ENCODE data around the gene APBB2. TPM values are rescaled to one million over a fixed set of nuclear protein-coding genes. Genes with fewer than 3 reads are reported as not detected.
A peak's percentile ranks its signal among the peaks of the same experiment; 100 is the strongest.
"Not testable (repeated sequence)": the region's sequence is repeated elsewhere in the genome, so short reads cannot be mapped to it uniquely, and the experiment has no call there.

The APBB2 gene
- total RNA-seq, 1 donor = 92.3 TPM

DNA sequence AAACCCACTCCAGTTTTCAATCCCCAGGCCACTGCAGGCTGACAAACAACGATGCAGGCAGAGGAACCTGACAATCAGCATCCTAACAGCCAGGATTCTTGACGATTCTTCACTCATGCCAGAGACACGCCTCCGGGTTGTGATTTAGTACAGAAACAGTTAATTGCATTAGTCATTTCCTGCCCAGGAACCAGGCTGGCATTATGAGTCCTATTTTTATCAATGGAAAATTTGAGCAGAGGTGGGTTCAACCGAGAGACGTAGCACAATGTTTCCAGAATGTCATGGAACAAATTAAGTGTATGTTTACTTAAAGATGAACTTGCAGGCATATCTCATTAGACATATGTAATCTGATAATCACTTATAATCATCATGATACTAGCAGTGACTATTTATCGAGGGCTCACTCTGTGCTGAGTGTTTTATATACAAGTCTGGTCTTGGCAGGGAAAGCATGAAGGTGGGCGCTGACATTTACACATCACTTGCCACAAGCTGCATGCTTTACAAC lies 304.9 kb downstream of the APBB2 start:
- peaks cover 29% of the 10 kb centered on the region for H3K4me1 ChIP-seq (ENCODE audit: insufficient read depth, low read length)
- H3K27me3 ChIP-seq (ENCODE audit: insufficient read depth, low read length) = no peaks in the 10 kb centered on the region
- H3K4me2 ChIP-seq (ENCODE audit: insufficient read depth, low read length) = peak overlapping the region; percentile 68
- no peak overlapping the region for H3K4me3 ChIP-seq (ENCODE audit: insufficient read depth, low read length)
- no peaks in the 10 kb centered on the region for H3K9me3 ChIP-seq (ENCODE audit: low read depth, low read length)
- H2AFZ ChIP-seq (ENCODE audit: low read length) = no peak overlapping the region
- H3K79me2 ChIP-seq (ENCODE audit: insufficient read depth, low read length) = no peaks in the 10 kb centered on the region
- H3K36me3 ChIP-seq (ENCODE audit: insufficient read depth, low read length) = peaks cover 6% of the 10 kb centered on the region
- peak; percentile 92 for DNase-seq (ENCODE audit: insufficient read length, low spot score, missing footprints)
- H4K20me1 ChIP-seq (ENCODE audit: insufficient read depth, low read length) = no peaks in the 10 kb centered on the region
- TF ChIP-seq, protein P1, sequence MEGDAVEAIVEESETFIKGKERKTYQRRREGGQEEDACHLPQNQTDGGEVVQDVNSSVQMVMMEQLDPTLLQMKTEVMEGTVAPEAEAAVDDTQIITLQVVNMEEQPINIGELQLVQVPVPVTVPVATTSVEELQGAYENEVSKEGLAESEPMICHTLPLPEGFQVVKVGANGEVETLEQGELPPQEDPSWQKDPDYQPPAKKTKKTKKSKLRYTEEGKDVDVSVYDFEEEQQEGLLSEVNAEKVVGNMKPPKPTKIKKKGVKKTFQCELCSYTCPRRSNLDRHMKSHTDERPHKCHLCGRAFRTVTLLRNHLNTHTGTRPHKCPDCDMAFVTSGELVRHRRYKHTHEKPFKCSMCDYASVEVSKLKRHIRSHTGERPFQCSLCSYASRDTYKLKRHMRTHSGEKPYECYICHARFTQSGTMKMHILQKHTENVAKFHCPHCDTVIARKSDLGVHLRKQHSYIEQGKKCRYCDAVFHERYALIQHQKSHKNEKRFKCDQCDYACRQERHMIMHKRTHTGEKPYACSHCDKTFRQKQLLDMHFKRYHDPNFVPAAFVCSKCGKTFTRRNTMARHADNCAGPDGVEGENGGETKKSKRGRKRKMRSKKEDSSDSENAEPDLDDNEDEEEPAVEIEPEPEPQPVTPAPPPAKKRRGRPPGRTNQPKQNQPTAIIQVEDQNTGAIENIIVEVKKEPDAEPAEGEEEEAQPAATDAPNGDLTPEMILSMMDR (IDR thresholded peaks at IDR 0.05; ENCODE audit: extremely low read depth, low read depth, low read length) = no peak
- peak overlapping the region; percentile 79 for H3K27ac ChIP-seq (ENCODE audit: low read depth, low read length)

GRCh38 chr4:40908702-40909362 lies 305.5 kb downstream of the APBB2 start:
- TF ChIP-seq, protein P1 (IDR thresholded peaks at IDR 0.05; ENCODE audit: extremely low read depth, low read depth, low read length) = peak; percentile 95
- Histone ChIP-seq H2AFZ (ENCODE audit: low read length) (no peak overlapping the region), H3K27ac (ENCODE audit: low read depth, low read length) (peak overlapping the region; percentile 79), H3K9me3 (ENCODE audit: low read depth, low read length) (no peaks in the 10 kb centered on the region), H4K20me1 (ENCODE audit: insufficient read depth, low read length) (no peaks in the 10 kb centered on the region), H3K27me3 (ENCODE audit: insufficient read depth, low read length) (no peaks in the 10 kb centered on the region), H3K4me2 (ENCODE audit: insufficient read depth, low read length) (peak overlapping the region; percentile 68), H3K36me3 (ENCODE audit: insufficient read depth, low read length) (peaks cover 6% of the 10 kb centered on the region), H3K79me2 (ENCODE audit: insufficient read depth, low read length) (no peaks in the 10 kb centered on the region), H3K4me1 (ENCODE audit: insufficient read depth, low read length) (peaks cover 29% of the 10 kb centered on the region), H3K4me3 (ENCODE audit: insufficient read depth, low read length) (no peak overlapping the region)
- peak; percentile 89 for DNase-seq (ENCODE audit: insufficient read length, low spot score, missing footprints)

DNA sequence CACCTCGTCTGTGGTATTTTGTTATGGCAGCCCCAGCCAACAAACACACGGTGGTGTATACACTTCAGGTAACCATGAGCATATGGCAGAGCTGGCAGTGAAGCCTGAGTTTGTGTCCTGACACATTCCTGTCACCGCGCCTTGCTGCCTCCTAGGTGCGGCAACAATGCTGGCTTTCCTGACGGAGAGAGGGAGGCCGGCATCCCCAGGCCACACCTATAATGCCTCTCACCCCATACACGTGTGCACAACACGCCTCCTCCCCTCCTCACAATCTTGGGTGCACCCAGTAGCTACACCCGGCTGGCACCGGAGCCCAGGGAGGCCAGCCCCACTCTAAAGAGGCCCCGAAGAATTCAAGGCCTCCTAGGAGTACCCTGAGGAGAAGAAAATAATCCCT lies 306.0 kb downstream of the APBB2 start:
- no peak for DNase-seq (ENCODE audit: insufficient read length, low spot score, missing footprints)
- Histone ChIP-seq H2AFZ (ENCODE audit: low read length) (no peak overlapping the region), H3K27ac (ENCODE audit: low read depth, low read length) (peak overlapping the region; percentile 79), H3K4me2 (ENCODE audit: insufficient read depth, low read length) (no peak overlapping the region), H4K20me1 (ENCODE audit: insufficient read depth, low read length) (no peaks in the 10 kb centered on the region), H3K36me3 (ENCODE audit: insufficient read depth, low read length) (peaks cover 6% of the 10 kb centered on the region), H3K4me3 (ENCODE audit: insufficient read depth, low read length) (no peak overlapping the region), H3K27me3 (ENCODE audit: insufficient read depth, low read length) (no peaks in the 10 kb centered on the region), H3K79me2 (ENCODE audit: insufficient read depth, low read length) (no peaks in the 10 kb centered on the region), H3K4me1 (ENCODE audit: insufficient read depth, low read length) (peaks cover 29% of the 10 kb centered on the region), H3K9me3 (ENCODE audit: low read depth, low read length) (no peaks in the 10 kb centered on the region)
- TF ChIP-seq, protein P1 (IDR thresholded peaks at IDR 0.05; ENCODE audit: extremely low read depth, low read depth, low read length) = no peak

- no peaks in the 10 kb centered on the region for H3K79me2 ChIP-seq (ENCODE audit: insufficient read depth, low read length)
- no peak overlapping the region for H3K4me3 ChIP-seq (ENCODE audit: insufficient read depth, low read length)
- H3K9me3 ChIP-seq (ENCODE audit: low read depth, low read length) = no peaks in the 10 kb centered on the region
- H3K36me3 ChIP-seq (ENCODE audit: insufficient read depth, low read length) = peaks cover 6% of the 10 kb centered on the region
- no peaks in the 10 kb centered on the region for H3K27me3 ChIP-seq (ENCODE audit: insufficient read depth, low read length)
- DNase-seq (ENCODE audit: insufficient read length, low spot score, missing footprints) = no peak
- H2AFZ ChIP-seq (ENCODE audit: low read length) = no peak overlapping the region
- peaks cover 16% of the 10 kb centered on the region for H3K4me1 ChIP-seq (ENCODE audit: insufficient read depth, low read length)
- no peak overlapping the region for H3K27ac ChIP-seq (ENCODE audit: low read depth, low read length)
- H4K20me1 ChIP-seq (ENCODE audit: insufficient read depth, low read length) = no peaks in the 10 kb centered on the region
- TF ChIP-seq, protein P1 (IDR thresholded peaks at IDR 0.05; ENCODE audit: extremely low read depth, low read depth, low read length) = no peak
- H3K4me2 ChIP-seq (ENCODE audit: insufficient read depth, low read length) = no peak overlapping the region
Observed at GRCh38 chr4:40905414-40905813, 308.9 kb downstream of the APBB2 start.

DNA sequence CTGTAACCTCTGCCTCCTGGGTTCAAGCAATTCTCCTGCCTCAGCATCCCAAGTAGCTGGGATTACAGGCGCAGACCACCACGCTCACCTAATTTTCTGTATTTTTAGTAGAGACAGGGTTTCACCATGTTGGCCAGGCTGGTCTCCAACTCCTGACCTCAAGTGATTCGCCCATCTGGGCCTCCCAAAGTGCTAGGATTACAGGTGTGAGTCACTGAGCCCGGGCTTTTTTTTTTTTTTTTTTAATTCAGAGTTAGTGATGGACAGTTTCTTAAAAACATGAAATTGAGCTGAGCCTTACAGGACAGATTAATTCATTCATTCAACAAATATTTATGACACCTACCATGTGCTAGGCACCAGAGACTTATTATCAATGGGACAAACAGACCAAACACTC lies 313.8 kb downstream of the APBB2 start:
- not testable (repeated sequence) for H3K4me1 ChIP-seq (ENCODE audit: insufficient read depth, low read length); H3K27ac ChIP-seq (ENCODE audit: low read depth, low read length); DNase-seq (ENCODE audit: insufficient read length, low spot score, missing footprints); H4K20me1 ChIP-seq (ENCODE audit: insufficient read depth, low read length); H3K36me3 ChIP-seq (ENCODE audit: insufficient read depth, low read length); H3K9me3 ChIP-seq (ENCODE audit: low read depth, low read length); H3K79me2 ChIP-seq (ENCODE audit: insufficient read depth, low read length); H3K4me3 ChIP-seq (ENCODE audit: insufficient read depth, low read length); H2AFZ ChIP-seq (ENCODE audit: low read length); H3K4me2 ChIP-seq (ENCODE audit: insufficient read depth, low read length); H3K27me3 ChIP-seq (ENCODE audit: insufficient read depth, low read length)

Measured in osteoblast (primary cell).